ENCODE results near the gene TMEM156.

The TMEM156 gene

DNA sequence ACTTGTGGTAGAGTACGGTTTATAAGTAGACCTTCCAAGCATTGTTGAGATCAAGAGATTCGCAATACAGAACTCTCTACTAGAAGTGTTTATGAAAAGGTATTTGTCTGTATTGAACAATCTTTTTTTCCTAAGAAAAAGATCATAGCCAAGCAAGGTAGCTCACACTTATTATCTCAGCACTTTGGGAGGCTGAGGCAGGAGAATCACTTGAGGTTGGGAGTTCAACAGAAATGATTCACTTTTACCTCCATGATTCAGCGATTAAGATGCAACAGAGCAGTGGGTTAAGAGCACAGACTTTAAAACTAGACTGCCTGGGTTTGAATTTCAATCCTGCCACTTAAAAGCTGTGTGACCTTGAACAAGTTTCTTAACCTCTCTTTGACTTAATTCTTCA is 74.3 kb downstream of the TMEM156 start:
- Histone ChIP-seq H3K27ac (no peak overlapping the region), H3K4me3 (no peak overlapping the region)
- TF ChIP-seq, protein P1, sequence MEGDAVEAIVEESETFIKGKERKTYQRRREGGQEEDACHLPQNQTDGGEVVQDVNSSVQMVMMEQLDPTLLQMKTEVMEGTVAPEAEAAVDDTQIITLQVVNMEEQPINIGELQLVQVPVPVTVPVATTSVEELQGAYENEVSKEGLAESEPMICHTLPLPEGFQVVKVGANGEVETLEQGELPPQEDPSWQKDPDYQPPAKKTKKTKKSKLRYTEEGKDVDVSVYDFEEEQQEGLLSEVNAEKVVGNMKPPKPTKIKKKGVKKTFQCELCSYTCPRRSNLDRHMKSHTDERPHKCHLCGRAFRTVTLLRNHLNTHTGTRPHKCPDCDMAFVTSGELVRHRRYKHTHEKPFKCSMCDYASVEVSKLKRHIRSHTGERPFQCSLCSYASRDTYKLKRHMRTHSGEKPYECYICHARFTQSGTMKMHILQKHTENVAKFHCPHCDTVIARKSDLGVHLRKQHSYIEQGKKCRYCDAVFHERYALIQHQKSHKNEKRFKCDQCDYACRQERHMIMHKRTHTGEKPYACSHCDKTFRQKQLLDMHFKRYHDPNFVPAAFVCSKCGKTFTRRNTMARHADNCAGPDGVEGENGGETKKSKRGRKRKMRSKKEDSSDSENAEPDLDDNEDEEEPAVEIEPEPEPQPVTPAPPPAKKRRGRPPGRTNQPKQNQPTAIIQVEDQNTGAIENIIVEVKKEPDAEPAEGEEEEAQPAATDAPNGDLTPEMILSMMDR (IDR thresholded peaks at IDR 0.05) = no peak
- no peak for DNase-seq (ENCODE audit: low spot score)

DNA sequence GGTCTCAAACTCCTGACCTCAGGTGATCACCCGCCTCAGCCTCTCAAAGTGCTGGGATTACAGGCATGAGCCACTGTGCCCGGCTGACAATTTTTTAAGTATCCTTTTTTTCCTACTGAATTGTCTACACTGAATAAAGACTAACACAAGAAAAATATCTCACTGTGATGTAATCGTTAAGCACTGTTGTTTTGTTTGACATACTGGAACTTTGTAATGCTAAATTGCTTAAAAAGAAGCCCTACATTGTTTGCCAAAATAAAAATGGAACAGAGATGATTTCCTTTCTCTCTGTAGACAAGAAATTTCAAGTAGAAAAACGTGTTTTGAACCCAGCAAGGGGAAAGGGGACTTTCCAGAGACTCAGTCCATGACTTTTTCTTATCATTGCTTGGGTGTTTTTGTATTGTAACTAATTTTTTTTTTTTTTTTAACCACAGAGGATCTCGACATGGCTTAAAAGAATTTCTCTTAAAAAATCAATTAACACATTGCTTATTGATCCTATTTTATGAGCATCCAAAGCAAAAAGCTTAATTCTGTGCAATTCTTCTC is 74.9 kb downstream of the TMEM156 start:
- TF ChIP-seq, protein P1 (IDR thresholded peaks at IDR 0.05) = no peak
- DNase-seq (ENCODE audit: low spot score) = no peak
- Histone ChIP-seq H3K4me3 (no peak overlapping the region), H3K27ac (no peak overlapping the region)

DNA sequence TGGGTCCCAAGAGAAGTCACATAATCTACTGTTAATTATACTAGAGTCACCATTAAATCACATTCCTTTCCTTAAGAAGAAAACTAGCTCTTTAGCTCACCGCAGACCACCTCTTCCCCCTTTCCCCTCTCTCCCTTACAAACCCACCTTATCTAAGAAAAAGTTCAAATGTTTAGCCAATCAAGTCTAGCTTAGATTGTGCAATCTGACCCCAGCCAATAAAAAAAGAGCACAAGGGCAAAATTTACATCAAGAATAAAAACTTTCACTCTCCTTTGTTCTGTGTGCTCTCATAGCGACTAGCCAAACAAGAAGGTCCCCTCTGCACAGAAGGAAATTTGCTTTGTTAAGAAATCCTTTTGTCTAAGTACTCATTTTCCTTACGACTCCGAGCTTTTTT is 76.3 kb downstream of the TMEM156 start:
- Histone ChIP-seq H3K27ac (no peak overlapping the region), H3K4me3 (no peak overlapping the region)
- TF ChIP-seq, protein P1 (IDR thresholded peaks at IDR 0.05) = no peak
- DNase-seq (ENCODE audit: low spot score) = no peak

DNA sequence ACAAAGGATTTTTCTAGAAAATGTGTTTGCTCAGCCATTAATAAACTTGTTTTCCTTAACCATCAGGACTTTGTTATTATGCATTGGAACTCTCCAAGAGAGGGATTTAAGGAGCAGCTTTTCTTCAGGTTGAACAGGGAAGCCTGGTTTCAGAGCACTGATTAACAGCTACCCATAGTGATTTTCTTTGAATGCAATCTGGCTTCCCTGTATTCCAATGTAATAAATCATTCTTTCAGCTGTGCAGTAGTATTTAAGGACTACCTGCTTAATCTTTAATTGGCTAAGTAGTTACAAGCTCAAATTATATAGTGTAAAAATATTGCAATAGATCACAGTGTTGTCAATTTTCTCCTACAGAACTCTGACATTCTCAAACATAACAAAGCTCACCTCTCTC is 77.5 kb downstream of the TMEM156 start:
- H3K4me3 ChIP-seq = no peak overlapping the region
- no peak overlapping the region for H3K27ac ChIP-seq
- no peak for DNase-seq (ENCODE audit: low spot score)
- TF ChIP-seq, protein P1 (IDR thresholded peaks at IDR 0.05) = no peak

DNA sequence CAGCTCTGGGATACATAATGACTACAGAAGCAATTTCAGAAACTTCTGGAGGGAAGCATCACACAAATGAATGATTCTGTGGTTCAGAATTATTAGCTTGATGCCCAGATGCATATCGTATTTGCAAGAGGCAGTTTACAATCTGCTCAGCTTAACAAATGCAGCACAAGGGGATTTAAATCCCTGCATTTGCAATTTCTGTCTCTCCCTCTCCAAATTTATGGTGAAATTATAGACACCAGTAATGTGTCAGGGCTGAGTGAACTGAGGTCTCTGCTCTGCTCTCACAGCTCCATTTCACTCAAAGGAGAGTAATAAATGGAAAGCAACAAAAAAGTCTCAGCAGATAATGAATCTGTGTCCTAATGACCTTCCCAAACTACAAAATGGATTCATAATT is 80.2 kb downstream of the TMEM156 start:
- no peak overlapping the region for H3K4me3 ChIP-seq

DNA sequence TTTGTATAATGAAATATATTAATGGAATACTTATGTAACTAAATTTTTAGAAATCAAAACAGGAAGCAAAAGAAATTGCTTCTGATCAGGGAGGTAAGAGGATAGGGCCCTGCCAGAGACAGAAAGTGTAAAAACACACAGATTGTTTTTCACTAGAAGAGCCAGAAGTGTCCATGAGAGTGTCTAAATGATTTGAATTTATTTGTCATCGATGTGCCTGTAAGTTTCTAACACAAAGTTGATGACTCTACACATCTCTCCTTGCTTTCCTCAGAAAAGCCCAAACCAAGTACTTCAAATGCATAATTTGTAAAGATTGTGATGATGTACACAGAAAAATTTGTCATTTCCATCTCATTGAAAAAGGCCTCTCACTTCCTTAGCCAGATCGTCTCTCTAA is 80.6 kb downstream of the TMEM156 start:
- Histone ChIP-seq H3K4me3 (no peak overlapping the region), H3K27ac (no peak overlapping the region)
- TF ChIP-seq, protein P1 (IDR thresholded peaks at IDR 0.05) = no peak
- no peak for DNase-seq (ENCODE audit: low spot score)

More for the DNA sequence above, 80.2 kb downstream of the TMEM156 start:
- H3K27ac ChIP-seq = no peak overlapping the region
- DNase-seq (ENCODE audit: low spot score) = no peak
- TF ChIP-seq, protein P1 (IDR thresholded peaks at IDR 0.05) = no peak

DNA sequence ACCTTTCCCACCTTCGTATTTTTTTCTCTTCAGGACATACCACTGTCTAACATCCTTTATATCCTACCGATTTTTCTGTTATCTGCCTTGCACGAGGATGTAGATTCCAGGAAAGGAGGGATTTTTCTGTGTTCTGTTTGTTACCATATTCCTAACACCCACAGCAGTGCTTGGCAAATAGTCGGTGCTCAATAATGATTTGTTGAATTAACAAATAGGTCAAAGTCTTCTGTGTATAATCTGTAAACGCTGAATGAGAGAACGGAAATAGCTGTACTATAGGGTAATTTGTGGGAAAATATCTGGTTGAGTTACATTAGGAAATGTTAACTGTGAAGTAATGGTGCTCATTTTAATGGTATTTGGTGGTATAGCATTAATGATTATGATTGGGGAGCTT is 81.5 kb downstream of the TMEM156 start:
- H3K4me3 ChIP-seq = no peak overlapping the region
- DNase-seq (ENCODE audit: low spot score) = no peak
- TF ChIP-seq, protein P1 (IDR thresholded peaks at IDR 0.05) = no peak
- H3K27ac ChIP-seq = no peak overlapping the region
